NCI-H146 treated with DMSO at 0.1 percent for 48 hours (cell line): ENCODE data around the gene RAB4A.

Source experiments
- DNase-seq: peaks from one replicate; lab custom pipeline; 2025; ENCODE audit not compliant: unreplicated experiment; lab: John Stamatoyannopoulos, UW

RAB4A gene, protein sequence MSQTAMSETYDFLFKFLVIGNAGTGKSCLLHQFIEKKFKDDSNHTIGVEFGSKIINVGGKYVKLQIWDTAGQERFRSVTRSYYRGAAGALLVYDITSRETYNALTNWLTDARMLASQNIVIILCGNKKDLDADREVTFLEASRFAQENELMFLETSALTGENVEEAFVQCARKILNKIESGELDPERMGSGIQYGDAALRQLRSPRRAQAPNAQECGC

DNA sequence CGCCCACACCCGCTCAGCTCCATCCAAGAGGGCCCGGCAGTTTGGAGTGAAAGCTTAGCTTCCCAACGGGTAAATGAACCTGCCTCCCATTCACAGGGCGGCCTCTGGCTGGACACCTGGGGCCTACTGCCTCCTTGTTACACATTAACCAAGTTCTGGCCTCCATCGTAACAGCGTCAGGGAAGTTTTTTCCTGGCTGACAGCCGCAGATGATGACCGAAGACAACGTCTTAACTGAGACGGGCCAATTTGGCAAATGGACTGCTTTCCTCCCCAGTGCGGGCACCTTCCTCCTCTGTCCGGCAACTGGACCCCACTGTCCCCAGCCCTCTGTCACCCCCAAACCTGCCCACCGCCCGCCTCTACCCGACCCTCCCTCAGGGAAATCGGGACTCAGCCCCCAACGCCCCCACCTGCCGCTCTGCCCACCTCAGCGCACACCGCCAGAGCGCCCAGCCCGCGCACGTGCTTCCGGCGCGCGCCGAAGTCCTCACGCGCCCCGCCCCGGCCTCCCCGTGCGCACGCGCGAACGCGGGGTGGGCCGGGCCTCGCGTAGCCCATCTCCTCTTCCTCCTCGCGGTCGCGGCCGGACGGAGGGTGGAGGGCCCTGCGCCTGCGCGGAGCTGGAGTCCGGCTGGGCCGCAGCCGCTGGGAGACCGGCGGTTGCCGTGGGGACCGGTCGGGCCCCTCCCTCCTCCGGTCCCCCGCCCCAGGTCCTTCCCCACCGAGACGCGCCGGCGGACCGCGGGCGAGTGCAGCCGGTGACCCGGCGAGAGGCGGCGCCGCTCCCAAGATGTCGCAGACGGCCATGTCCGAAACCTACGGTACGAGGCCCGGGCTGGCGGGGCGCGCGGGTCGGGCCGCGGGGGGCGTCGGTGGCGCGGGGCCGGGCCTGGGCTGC, at the start of gene RAB4A:
Gene RAB4A (plus strand): TSS at position 565 of the 901 bp plus-strand sequence. CDS start 229 bp downstream, at position 794.
- peak; percentile 61 for DNase-seq

DNA sequence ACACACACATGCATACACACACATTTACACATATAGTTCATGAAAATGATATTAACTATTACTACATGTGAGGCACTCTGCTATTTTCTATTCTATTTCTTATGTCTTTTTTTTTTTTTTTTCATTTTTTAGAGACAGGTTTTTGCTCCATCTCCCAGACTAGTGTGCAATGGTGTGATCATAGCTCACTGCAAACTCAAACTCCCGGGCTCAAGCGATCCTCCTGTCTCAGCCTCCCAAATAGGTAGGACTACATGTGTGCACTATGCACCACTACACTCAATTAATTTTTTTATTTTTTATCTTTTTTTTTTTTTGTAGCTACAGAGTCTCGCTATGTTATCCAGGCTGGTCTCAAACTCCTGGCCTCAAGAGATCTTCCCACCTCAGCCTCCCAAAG, 48.8 kb upstream of the RAB4A start:
- no peak for DNase-seq

DNA sequence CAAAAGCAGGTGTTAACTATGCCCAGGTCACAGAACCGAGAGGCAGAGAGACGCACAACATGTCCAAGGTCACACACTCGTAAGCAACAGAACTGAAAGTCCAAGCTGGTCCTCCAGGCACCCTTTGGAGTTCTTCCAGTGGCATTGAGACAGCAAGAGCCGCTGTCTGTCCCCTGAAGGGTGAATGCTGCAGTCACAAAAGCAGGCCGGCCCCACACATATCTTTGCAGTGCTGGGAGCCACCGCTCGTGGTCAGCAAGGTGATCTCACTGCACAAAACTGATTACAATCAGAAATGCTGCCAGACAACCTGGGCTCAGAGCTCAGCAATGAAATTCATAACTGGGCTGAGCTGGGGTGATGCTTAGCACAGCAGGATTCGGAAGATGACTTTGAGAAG, 47.4 kb upstream of the RAB4A start:
- DNase-seq: no peak

DNA sequence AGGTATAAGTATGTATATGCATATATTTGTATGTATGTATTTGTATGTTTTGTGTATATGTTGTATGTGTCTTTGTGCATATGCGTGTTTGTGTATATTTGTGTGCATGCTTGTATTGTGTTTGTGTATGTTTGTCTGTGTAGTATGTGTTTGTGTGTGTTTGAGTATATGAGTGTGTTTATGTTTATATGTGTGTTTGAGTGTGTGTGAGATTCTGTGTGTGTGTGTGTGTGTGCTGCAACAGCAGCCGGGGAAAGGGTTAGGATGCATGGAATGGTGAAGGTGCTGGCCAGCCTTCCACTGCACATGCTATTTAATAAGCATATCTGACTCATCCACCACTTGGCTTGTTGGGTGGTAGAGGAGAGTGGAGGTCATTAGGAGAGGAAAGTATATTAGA, 46.6 kb upstream of the RAB4A start:
- DNase-seq: no peak

DNA sequence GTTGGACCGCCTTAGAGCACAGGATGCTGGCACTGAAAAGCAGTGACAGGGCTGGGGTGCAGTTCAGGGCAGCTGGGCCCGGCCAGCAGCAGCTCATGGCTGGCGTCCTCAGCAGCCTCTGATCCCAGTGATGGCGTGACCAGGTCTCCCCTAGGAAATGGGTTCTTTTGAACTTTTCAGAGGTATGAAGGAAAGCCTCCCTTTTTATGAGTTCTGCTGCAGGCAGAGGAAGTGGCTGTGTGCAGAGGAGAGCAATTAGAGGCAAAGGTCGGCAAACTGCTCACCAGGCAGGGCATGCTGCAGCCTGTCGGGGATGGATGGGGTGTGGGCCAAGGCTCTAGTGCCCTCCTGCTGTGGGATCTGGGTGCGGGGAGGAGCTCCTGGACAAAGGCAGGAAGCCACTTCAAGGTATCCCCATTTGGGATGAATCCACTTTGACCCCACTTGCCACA, 45.6 kb upstream of the RAB4A start:
- DNase-seq: peak; percentile 42

DNA sequence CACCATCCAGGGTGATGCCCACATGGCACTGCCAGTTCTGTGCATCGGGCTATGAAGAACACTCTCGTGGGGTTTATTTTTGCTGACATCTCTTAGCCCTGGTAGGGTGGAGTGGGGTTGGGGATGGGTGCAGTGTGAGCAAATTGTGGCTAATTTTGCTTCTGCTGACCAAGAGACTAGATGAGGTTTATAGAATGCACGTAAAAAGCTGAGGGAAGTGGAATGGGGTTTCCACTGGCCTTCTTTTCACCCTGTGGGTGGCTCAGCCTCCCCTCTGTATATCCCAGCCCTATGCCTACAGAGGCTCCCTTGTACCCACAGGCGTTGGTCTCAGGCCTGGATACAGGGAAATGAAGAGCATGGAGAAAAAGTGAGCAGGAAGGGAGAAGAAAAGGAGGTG, 44.1 kb upstream of the RAB4A start:
- DNase-seq: no peak

DNA sequence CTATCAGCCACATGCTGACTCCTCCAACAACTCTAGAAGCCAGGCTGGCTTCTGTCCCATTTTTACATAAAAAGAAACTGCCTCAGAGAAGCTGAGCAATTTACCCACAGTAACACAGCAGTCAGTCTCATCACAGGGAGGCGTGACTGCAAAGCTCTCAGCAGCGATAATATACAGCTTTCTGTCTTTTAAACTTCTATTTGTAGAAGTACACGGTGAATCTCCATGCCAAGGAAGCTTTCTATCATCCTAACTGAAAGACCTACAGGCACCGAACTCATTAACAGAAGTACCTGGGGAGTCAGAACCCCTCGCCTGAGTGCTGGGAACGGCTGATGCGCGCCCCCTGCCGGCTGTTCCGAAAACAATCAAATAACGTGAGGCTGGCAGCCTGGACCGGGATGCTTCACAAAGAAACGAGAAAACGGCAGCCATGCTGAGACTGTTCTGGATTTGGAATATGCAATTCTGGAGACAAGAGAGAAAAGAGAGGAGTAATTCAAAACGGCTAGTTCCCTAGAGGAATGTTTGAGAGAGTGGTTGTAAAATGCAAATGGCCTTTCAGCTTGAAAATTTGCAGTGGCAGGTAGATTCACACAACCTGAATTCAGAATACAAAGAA, 43.5 kb upstream of the RAB4A start:
- peak; percentile 75 for DNase-seq

DNA sequence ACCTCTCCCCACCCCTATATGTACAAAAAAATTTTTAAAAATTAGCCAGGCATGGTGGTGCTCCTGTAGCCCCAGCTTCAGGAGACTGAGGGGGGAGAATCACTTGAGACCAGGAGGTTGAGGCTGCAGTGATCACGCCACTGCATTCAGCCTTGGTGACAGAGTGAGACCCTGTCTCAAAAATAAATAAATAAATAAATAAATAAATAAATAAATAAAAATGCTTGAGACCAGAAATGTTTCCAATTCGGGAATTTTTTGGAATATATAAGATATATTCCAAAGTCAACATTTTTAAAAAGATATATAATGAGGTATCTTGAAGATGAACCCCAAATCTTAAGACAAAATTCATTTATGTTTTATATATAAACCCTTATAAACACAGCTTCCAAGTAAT, 42.4 kb upstream of the RAB4A start:
- no peak for DNase-seq

DNA sequence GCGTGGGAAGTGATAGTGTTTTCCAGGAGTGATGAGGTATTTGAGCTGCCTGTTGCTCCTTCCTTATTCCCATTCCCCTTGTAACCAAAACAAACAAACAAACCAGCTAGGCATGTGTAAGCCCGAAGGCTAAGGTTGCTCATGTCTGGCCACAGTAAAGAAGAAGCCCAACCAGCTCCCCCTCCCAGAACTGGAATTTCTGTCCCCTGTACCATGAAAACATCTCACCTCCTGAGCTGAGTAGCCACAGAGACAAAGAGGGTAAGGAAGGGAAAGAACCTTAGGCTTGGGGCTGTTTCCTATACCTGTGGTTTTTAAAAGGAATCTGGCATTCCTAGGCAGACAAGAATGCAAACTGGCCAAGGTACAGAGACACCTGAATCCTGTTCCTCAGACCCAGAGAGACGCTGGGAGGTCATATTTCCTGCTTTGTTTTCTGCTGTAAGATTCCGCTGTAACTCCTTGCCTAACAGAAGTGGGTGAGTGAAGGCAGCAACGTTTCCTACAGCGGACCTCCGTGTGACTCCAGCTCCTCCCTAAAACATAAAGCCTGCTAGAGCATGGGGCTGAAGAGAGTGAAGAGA, 41.7 kb upstream of the RAB4A start:
- no peak for DNase-seq

DNA sequence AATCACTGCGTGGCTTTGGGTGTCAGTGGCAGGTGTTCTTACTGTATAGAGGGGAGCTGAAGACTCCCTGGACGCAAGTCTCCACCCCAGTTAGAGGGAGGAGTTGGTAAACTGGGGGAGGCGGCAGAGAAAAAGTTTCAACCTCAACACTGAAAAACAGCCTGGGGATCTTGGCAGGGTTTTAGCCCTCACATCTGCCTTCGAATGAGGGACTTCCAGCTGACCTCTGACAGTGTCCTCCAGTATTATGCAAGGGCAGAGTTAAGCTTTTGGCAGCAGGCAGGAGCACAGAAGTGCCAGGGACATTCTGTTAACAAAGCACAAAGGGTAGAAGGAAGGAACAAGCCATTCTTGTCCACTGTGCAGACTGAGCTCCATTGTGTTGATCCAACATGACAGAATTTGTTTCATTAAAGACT, 41.2 kb upstream of the RAB4A start:
- DNase-seq: no peak

DNA sequence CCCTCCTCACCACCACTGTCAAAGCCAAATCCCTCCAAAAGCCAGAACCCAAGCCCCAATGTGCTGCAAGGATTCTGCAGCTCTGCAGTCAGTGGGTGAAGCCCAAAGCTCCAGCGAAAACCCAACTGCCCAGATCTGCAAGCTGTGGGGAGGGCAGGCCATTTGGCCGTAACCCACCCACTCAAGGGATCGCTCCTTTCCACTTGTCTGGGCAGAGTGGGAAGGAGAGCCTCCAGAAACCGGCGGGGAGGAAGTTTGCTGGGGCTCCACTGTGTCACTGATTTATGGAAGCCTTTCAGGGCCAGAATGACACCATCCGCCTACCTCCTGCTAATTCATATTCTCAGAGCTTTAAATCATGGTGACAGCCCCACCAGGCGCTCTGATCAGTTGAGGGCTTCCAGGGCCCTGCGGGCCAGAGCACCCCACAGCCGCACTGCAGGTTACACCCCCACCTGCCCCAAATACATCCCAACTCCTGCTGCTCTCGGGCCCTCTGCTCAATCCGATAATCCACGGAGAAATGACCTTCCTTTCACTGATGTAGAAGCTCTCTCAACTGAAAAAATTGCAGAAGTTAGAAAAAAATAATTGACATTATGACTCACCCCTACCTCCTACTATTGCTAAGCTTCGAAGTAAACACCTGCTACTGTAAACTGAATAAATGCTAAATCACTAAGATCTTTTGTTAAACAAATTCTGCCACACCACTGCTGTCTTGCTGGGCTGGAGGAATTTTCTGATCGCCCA, 40.6 kb upstream of the RAB4A start:
- DNase-seq: no peak

DNA sequence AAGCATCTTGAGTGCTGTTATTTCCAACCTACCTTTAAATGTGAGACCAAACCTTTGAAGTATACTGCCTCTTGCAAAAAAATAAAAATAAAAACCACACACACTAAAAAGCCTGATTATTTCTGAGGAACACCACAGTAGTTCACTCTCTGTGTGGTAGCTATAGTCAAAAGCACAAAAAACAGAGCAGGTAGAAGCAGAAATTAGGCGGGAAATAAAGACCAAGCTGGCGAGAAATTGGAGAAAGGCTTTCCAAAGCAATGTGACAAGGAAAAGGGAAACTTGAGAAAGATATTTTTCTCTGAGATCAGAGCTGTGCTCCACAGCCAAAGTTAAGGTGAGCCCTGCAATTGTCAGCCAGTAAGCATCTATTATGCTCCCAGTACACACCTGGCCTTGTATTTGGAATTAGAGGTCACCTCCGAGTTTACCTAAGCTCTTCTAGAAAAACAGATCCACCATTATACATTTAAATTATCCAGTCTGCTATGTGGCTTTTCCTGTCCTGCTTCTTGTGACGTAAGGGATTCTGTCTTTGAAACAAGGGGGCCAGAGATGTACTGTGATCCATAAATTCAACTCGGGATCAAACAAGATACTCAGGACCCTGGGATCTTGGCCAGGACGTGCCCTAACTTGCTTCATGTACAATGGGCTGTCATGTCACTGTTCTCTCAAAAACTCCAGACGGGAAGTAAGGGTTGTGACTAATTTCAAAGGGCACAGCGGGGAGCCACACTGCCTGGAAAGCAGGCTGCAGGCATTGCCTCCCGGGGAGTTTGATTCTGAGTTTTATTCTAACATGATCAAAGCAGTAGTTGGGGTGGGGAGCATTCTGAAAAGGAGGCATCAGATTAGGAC, 39.8 kb upstream of the RAB4A start:
- peak; percentile 90 for DNase-seq

DNA sequence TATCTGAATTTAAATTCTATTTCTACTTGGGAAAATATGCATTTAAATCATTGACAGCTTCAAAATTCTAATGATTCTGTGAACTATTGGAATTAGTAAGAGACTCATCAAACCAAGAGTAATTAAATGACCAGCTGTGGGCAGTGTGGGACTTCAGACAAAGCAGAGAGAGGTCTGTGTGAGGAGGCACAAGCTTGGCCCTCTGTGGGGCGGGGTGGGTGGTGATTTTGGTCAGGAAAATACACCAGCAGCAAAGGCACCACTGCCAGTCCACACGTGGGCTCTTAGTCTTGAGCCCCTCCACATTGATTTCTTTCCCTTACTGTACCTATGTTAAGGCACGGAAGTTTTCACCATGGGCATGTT, 39.2 kb upstream of the RAB4A start:
- peak; percentile 81 for DNase-seq

DNA sequence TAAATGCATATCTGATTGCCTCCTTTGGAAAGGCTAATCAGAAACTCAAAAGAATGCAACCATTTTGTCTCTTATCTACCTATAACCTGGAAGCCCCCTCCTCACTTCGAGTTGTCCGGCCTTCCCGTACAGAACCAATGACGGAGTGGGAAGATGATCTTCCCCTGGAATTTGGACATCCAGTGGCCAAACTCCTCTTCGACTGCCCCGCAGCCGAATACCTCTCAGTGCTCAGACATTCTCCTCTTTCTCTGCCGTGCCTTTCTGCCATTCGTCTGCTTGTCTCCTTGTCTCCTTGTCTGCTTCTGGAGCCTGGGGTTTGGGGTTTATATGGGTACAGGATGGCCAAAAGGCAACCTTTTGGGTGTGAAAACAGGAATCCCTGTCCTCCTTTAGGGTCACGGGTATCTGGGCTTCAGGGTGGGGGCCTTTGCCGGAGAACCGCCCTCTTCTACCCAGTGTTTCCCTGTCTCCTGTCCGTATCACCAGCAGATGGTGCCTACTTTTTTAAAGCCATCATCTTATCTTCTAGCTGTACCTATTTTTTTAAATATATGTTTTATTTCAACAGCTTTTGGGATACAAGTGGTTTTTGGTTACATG, 35.9 kb upstream of the RAB4A start:
- no peak for DNase-seq

DNA sequence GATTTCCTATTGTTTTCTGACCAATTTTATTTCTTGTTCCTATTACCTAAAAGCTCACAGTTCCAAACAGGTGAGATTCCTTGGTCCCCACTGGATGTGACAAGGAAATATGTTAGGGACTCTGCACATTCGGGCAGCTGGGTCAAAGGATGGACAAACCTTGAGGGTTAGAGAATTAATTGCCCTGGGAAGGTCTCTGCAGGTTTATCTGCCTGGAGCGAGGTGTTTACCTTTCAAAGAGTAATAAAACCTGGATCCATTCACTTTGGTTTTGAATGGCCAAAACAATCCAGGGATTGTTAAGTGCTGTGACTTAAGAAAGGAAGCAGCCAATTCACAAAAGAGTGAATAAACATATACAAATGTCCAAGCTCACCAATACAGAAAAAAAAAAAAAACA, 33.6 kb upstream of the RAB4A start:
- DNase-seq: peak; percentile 77

DNA sequence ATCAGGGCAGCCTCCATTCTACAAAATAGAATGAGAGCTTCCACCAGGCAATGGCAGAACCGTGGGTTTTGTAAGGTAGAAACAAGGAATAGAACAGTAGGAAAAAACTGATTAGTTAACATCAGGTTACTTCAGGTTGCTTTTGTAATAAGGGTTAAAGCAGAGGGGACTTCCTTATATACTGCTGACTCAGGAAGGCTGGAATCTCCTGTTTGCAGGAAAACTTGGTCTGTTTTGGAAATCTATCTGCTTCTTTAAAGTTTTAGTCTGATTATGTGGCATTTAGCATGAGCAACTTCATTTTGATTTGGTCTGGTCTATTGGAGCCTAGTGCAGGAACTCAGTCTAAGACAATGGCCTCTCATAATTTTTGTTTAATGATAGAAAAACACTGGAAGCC, 32.7 kb upstream of the RAB4A start:
- DNase-seq: no peak

DNA sequence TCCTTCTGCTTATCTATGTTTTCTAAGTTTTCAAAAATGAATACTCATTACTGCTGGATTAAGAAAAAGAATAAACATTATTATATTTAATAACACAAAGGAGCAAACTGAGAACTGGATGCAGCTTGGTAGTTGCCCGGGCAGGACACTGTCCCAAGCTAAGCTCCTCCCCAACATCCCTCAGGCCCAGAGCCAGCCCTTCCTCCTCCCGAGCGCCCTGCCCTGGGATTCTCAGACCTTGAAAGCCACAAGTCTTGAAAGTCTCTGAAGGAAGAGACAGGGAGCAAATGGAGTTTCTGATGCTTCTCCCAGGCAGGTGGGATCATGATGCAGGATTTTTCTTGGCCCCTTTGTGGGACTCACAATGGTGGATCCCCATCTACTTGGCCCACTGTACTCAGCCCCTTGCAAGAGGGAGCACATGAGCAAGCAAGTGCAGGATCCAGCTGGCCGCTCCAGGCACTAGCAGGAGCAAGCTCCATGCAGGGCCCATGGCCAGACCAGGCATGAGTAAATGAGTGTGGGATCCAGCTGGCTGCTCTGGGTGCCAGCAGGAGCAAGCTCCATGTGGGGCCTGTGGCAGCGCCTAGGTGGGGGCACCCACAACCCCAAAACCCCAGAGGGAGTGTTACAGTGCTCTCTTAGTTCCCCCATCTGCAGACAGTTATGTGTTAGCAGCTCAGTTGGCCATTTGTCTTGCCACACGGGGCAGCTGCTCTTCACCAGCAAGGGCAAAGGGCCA, 32.1 kb upstream of the RAB4A start:
- no peak for DNase-seq

DNA sequence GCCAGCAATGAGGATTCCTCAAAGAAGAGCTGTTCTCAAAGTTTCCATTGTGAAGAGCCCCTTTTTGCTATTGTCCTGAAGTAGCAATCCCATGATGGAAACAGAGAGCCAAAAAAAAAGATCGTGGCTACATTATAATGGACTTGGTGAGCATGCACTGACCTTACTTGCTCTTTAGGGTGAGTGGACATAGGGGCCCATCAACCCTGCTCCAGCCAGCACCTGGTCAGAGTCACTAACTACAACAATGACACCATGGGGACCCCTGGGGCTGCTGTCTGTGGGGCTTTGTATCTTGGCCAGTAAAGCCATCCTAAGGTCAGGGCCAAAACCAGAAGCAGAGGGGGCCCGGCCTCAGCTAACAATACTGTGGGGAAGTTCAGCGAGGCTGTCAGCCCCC, 30.4 kb upstream of the RAB4A start:
- DNase-seq: peak; percentile 39

DNA sequence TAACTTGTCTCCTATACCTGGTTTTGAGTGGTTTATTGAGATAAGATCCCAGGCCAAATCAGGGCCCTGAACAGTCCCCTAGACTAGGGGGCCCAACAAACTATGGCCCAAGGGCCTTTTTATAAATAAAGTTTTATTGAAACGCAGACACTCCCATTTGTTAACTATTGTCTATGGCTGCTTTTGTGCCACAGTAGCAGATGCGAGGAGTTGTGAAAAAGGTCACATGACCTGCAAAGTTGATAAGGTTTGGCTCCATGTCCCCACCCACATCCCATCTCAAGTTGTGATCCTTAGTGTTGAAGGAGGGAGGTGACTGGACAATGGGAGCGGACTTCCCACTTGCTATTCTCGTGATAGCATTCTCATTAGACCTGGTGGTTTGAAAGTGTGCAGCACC, 29.5 kb upstream of the RAB4A start:
- no peak for DNase-seq
